GM12801 (cell line): ENCODE measurements around the gene P2RY11.

Experiments used
- CTCF ChIP-seq: IDR thresholded peaks from one replicate; pipeline ENCODE4 v1.5.1; 2011; ENCODE audit warnings: control low read depth; ENCODE audit not compliant: insufficient read length; ENCODE audit errors: extremely low read depth

The P2RY11 gene

DNA sequence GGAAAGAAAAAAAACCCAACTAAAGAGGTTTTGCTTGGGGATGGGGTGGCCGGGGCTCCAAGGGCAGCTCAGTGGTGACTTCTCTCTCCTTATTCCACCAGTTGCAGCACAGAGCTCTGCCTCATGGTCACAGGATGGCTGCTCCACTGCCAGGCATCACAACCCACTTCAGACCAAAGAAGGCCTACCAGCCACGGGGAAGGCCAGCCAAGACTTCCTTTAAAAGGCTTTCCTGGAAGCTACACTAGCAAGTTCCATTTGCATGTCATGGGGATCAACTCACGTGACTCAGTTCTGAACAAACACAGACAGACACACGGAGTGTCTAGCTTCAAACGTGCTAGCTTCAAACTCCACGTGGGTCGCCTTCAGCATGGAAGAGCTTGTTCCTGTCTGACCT lies 21.4 kb downstream of the P2RY11 start:
- TF ChIP-seq CTCF, result no peak

- TF ChIP-seq CTCF, result no peak
These were observed 22.1 kb downstream of the P2RY11 start for GRCh38 chr19:10133596-10133995.

- TF ChIP-seq CTCF, result no peak
These were observed 22.5 kb downstream of the P2RY11 start for GRCh38 chr19:10134040-10134439.

GRCh38 chr19:10135551-10136334 lies 24.2 kb downstream of the P2RY11 start:
- no peak for TF ChIP-seq CTCF

- TF ChIP-seq CTCF, result no peak
These were observed 25.4 kb downstream of the P2RY11 start for GRCh38 chr19:10136936-10137335.

GRCh38 chr19:10137751-10138682 lies 26.5 kb downstream of the P2RY11 start:
- no peak for TF ChIP-seq CTCF

DNA sequence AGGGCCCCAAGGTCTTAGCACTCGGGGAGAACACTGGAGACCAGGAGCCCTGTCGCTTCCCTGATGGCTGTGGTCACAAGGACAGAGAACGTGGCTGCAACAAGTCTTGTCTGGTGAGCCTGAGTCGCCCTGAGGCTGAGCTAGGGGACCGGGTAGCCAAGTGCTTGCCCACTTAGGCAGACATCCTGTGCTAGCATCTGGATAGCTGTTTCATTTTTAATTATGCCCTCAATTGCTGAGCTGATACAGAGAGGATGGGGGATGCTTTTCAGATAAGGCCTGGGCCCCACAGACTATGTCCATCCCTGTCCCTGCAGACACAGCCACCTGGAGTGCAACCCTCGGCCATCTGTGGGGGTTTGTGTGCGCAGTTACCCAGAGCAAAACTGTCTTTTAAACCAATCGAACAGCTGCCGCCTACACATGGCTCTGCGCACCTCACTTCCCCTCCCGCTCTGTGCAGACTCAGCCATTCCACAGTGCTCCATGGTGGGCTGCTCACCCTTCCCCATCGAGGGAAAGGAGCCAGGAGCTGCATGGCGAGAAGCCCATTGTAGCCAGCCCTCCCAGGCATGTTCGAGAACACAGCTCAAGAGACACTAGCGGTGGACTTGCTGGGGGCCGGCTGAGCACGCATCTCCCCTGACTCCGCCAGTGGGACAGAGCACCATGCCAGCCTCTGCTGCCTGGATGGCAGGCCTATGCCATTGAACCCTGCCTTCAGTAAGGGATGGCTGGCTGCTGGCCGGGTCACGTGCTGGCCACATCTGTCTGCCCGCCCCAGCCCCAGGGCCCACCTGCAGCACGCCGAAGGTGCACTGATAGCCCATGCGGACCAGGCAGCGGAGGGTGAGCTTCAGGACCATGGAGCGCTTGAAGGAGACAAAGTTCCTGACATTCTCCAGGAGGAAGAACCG lies 27.6 kb downstream of the P2RY11 start:
- no peak for TF ChIP-seq CTCF
